ENCODE data around the gene COPE.
"Not testable (repeated sequence)": the region's sequence is repeated elsewhere in the genome, so short reads cannot be mapped to it uniquely, and the experiment has no call there.

The COPE gene

DNA sequence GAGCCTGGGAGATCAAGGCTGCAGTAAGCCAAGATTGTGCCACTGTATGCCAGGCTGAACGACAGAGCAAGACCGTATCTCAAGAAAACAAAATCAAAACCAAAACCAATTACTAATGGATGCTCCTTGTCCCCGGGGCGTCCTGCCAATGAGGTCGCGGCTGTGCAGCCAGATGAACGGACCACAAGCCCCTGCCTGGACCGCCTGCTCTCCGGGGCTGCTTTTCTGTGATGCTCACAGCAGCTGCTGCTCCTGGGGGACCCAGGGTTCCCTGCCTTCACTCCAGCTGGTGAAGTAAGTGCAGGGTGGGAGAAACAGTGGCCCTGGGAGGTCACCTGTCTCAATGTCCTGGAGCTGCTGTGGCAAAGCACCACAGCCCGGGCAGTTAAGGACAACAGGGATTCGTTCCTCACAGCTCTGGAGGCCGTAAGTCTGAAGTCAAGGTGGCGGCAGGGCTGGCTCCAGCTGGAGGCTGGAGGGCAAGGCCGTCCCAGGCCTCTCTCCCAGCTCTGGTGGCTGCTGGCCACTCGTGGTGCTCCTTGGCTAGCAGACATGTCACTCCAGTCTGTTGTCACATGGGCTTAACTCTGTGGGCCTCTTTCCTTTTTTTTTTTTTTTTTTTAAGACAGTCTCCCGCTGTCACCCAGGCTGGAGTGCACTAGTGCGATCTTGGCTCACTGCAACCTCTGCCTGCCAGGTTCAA, 10.1 kb downstream of the COPE start:
- DNase-seq (ENCODE audit: low read depth): no peak

DNA sequence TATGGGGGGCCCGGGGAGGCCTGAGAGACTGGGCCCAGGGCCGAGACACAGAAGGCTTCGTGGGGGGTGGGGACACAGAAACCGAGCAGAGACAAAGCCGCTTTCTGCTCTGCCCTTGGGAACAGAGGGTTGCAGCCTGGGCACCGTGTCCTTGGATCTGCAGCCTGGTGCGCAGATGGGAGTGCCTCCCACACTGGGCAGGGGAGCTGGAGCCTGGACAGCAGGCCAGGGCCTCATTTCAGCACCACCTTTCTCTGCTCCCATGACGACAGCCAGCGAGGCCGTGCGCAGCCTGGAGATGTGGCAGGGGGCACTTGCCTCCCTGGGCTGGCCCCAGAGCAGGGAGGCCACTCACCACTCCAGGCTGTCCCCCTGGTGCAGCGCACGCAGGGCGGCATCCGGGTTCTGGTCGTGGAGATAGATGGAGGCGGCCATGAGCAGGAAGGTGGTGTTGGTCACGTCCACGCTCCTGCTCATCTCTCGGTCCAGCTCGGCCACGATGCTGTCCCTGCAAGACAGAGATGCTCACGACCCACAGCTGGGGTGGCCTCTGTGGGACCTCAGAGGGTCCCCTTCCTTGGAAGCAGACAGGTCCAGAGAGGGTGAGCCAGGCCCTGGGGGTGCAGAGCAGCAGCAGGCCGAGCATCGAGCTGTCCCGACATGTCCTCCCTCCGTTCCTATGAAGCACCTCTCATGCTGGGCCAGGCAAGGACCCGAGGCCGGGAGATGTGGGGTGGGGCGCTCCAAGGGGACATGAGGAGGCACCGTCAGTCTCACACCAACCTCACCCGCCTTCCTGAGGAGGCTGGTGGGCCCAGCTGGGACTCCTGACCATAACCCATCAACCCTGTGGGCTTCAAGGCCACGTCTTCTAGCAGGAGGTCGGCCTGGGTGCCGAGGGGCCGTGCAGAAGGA, 12.3 kb downstream of the COPE start:
- DNase-seq (ENCODE audit: low read depth): no peak

DNA sequence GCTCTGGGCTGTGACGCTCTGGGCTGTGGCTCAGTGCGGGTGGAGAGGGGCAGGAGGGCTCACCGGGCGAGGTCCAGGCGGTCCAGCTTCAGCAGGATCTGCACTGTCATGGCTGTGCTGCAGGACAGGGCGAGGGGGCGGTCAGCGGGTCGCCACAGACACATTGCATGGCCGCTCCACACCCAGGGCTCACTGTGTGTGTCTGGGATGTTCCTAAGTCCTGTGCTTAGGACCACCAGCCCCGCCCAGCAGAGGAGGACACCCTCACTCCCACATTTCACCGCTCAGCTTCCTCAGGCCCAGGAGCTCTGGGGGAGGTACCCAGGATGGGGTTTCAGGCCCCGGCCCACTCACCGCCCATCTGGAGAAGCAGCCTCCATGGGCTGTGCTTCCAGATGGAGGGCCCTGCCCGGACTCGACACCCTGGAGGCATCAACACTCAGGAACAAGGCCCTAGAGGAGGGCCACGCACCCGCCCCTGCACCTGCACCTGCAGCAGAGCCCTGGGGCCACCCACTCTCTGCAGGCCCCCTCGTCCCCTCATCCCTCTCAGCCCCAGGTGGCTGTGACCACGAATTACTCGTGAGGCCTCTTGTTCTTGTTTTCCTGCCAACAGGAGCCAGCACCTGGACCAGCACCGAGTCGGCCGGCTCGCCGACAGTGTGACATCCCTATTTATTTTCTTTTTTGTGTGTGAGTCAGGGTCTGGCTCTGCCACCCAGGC, 13.5 kb downstream of the COPE start:
- no peak for DNase-seq (ENCODE audit: low read depth)

DNA sequence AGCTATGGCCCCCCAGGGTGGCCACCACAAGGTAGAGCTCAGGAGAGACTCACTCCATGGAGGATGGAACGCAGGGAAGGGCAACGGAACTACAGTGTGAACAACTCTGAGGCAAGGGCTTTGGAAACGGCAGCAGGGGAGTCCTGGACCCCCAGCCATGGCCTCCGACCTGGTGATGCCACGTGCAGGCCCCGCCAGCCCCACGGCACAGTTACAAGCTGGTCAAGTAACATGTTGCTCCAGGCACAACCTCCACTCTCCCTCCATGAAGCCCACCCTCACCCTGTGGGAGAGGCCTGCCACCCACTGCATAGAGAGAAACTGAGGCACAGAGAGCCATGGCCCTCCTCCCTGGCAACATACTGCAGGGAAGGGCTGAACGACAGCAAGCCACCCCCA, 14.1 kb downstream of the COPE start:
- DNase-seq (ENCODE audit: low read depth): no peak

DNA sequence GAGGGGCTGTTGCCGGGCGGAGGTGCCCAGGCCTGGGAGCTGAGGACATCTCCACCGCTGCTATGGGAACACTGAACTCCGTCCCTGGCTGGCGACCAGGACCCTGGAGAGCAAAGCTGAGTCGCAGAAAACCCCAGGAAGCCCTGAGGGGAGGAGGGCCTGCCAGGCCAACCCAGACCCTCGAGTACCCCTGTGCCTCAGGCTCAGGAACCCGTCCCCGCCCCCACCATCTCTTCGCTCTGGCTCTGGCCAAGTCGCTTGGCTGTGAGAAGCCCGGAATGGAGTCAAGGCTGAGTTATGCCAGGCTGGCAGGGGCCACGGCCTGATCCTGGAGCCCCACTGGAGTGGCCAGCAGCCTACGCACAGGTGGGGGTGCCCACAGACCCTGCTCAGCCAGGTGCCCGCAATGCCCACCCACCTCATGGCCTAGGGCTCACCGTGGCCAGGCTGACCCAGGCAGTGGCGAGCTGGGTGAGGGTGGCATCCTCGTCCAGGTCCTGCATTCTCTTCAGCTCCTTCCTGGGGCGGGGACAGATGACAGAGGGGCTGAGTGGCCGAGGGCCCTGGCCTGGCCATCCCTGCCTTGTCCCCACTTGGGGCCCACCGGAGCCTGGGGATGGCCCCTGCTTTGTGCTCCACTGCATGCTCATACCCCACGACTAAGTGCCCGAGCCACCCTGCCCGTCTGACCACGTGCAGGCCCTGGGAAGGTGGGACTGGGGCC, 14.7 kb downstream of the COPE start:
- no peak for DNase-seq (ENCODE audit: low read depth)

DNA sequence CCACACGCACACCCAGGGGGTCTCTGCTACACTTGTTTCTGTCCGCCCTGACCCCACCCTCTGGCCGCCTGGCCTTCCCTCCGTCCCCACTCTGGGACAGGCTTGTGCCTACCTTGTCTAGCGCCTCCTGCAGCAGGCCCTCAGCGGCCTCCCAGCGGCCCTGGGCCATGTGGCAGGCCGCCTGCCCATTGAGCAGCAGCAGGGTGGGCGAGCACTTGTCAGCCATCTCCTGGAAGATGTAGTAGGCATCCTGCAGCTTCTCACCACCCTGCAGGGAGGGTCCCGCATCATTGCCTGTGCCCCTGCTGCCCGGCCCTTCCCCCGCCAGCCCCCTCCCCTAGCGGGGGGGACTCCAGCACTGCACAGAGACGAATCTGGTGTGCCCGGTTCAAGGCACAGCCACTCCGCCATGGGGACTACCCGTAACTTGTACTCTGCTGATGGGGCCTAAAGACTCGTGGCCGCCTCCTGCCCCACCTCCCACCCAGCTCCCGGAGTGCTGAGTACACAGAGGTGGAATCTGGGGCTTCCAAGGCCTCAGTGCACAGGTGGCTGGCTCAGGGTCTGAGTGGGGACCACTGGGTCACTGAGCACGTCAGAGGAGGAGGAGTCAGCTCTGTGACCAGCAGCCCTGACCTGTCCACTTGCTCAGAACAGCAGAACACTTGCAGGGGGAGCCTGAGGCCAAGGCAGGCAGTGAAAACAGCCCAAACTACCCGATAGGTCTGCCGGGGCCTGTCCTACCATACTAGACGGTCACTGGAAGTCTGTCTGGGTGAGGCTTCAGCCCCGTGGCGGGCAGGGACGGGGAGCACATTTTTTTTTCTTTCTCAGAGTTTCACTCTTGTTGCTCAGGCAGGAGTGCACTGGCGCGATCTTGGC, 15.8 kb downstream of the COPE start:
- DNase-seq (ENCODE audit: low read depth): no peak

DNA sequence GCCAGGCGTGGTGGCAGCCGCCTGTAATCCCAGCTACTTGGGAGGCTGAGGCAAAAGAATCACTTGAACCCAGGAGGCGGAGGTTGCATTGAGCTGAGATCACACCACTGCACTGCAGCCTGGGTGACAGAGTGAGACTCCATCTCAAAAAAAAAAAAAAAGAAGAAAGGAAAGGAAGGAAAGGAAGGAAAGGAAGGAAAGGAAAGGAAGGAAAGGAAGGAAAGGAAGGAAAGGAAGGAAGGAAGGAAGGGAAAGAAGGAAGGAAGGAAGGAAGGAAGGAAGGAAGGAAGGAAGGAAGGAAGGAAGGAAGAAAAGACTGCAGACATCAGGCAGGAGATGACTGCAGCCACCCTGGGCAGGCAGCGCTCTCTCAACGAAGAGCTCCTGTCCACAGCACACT, 16.7 kb downstream of the COPE start:
- DNase-seq (ENCODE audit: low read depth): not testable (repeated sequence)

DNA sequence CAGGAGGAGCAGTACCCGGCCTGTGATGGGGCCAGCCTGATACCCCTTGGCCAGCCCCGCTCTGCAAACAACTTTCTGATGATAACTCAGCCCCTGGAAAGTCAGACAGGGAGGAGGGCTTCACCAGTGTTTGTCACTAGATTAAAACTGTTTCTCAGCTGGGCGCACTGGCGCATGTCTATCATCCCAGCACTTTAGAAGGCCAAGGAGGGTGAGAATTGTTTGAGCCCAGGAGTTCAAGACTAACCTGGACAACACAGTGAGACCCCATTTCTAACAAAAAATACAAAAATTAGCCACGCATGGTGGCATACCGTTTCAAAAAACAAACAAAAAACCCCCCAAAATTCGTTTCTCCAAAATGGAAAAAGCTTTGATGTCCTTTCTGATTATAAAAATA, 17.7 kb downstream of the COPE start:
- no peak for DNase-seq (ENCODE audit: low read depth)

DNA sequence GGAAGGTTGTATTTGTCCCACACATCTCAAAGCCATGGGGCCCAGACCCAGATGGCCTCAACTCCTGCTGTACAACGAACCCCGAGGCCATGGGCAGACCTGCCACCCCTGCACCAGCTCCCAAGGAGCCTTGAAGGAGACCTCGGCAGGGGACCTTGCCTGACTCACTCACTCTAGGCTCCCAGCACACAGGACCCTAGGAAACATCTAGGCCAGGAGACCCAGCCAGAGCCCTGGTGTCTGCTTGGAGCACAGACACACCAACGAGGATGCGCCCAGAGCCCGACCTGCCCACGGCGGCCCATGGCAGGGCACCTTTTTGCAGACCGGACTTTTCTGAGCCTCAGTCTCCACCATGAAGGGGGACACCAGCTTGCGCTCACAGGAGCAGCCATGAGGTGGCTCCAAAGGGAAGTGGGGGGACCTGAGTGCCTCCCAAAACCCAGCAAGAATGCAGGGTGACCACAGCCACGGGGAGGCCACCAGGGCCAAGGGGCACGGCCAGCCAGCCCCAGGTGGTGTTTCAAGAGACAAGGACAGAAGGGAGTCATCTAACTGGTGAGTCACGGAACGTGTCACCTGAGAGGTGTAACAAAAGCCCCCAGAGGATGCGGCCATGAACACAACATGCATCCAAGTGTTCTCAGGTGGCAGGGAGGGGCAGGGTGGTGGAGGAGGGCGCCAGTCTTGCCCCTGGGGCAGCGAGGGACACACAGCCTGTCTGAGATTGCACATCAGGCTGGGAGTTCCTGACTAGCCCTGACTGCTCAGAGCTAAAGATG, 18.3 kb downstream of the COPE start:
- DNase-seq (ENCODE audit: low read depth): no peak

DNA sequence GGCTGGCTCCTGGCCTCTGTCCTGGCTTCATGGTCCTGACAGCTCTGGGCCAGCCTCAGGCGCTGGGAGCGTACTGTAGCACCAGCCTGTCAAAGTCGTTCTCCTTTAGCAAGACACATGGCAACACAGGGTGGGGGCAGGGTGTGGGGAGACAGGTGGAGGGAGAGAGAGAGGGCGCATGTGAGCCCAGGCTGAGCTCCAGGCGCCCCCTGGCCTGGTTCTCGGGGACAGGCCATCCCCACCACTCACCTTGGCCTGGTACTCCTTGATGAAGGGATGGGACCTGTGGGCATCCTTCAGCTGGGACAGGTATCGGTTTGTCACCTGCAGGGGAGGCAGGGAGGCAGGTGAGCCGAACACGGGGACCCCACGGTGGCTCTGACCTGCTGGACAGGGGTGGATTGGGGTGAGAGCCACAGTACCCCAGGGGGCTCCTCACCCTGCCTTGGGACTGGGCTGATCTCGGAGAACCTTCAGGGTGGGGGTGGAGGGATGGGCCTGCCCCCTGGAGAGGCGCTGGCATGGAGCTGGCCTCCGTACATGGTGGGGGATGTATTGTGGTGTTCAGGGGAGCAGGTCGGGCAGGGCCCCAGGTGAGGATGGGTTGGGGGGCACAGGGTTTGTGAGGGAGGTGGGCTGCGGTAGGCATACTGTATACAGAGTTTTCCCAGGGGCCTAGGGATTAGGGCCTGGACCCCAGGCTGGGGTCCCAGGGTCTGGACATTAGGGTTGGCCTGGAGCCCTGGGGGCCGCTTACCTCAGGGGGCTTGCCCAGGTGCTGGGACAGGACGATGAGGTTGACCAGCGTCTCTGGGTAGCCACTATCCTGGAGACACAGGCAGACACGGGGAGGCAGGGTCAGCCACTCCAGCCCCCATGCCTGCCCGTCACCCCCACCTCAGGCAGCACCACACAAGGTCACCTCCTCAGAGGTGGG, 19.3 kb downstream of the COPE start:
- DNase-seq (ENCODE audit: low read depth): no peak

DNA sequence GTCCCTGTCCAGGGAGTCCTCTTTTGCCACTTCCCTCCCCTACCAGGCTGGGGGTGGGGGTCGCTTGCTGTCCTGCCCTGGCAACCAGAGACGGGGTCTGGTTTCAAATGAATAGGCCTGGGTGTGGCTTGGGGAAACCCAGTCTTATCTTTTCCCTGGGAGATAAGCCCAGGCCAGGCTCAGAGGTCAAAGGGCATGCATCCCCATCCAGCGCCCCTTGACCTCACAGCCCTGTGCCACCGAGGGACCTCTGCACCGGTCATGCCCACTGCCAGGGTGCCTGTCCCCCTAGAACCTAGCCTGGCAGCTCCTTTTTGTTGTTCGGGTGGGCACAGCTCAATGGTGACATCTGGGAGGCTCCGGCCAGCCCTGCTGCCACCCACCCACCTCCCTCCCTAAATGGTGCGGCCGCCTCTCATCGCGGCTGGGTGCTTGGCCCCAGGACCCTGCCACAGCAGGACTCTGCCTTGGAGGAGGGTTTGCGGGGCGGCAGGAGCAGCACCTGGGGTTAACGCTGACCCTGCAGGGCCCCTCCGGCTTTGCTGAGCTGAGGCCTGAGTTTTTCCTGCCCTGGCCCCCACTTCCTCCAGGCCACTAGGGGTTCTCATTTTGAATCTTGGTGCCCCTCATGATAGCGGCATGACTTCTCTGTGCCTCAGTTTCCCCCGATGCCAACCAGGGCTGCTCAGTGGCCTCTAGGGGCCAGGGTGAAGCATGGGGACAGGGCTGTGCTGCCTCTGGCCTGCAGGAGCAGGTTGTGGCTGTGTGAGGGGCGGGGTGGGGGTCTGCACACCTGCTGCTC, 20.4 kb downstream of the COPE start:
- DNase-seq (ENCODE audit: low read depth): no peak

DNA sequence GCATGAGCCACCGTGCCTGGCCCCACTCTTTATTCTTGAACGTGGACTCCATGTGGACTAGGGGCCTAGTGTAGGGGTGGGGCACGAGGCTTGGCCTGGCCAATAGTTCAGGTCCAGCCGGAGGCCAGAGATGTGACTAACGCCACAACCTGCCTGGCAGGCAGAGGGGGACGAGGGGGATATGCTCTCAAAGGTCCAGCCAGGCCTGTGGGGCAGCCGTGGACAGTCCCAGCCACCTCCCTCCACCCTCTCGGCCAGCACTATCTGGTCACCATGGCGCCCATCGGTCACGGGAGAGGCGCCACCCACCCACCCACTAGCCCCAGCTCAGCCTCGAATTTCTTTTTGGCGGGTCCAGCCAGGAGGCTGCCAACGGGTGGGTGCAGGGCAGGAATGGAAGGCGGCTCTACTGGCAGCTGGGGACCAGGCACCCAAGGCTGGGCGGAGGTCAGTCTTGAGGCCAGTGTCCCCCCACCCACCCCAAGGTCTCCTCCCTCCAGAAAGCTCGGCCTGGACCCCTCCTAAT, 21.0 kb downstream of the COPE start:
- DNase-seq (ENCODE audit: low read depth): no peak

DNA sequence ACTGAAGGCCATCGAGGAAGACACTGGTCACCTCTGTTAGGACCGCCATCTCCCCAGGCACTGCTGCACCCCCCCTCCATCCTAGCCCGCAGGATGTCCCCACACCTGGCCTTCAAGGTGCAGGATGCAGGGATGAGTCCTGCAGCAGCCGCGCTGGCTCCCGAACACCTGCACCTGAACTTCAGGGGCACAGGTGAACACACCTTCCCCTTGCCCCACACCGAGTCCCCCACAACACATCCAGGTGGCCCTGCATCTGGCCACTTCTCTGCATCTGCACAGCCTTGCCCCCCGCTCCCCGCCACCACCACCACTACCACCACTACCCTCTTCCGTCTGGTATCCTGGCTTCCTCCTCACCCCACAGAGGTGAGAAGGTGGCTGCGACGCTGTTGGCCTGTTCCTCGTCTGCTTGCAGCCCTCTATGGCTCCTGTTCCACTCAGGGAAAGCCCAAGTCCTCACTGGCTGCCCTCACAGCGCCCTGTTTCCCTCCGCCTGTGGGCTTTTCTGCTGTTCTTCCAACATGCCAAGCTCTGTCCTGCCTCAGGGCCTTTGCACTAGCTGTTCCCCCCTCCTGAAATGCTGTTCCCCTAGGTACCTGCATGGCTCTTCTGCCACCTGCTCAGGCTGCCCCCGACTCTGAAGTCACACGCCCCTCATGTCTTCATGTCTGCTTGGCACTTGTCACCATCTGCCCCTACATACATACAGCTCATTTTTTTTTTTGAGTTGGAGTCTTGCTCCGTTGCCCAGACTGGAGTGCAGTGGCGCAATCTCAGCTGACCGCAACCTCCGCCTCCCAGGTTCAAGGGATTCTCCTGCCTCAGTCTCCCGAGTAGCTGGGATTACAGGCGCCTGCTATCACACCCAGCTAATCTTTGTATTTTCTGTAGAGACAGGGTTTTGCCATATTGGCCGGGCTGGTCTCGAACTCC, 21.8 kb downstream of the COPE start:
- DNase-seq (ENCODE audit: low read depth): no peak

DNA sequence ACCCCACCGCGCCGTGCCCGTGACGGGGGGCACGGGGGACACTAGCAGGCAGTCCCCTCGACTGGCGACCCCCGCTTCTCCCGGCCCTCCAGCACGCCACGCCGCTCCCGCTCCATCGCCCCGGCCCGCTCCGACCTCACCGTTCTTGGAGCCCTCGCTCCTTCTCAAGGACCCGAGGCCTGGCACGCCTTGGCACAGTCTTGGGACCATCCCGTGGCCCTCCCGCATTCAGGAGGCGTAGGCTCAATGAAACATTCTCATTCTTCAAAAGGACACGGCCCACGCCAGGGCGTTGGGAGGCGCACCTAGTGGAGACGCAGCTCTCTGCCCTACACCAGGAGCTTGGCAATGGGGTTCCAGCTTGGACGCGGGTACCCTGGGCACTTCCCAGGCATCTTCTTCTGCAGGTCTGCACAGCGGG, 22.8 kb downstream of the COPE start:
- no peak for DNase-seq (ENCODE audit: low read depth)

DNA sequence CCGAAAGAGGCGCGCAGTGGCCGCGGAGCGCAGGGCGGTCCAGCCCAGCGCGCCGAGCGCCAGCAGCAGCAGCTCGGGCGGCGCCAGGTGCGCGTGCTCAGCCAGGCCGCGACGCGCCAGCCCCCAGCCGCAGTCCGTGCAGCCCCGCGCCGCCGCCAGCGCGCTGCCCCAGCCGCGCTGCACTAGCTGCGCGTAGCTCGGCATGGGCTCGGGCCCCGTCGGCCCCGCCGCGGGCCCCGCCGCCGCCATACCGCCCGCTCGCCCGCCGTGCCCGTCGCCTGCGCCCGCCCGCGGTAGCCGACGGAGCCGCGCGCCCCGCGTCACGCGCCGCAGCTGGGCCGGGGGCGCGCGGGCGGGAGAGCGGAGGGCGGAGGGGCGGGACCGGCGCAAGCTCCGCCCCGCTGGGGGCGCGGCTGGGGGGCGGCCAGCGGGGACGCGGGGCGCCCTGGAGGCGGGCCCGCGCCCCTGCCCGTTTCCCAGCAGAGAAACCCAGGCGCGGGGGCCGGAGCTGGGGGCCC, 23.3 kb downstream of the COPE start, which contains the start of gene CERS1:
Gene CERS1, minus strand, starts transcription at position 335 of the 518 bp plus-strand sequence. Its CDS starts 86 bp downstream, at position 249.
- DNase-seq (ENCODE audit: low read depth): no peak

DNA sequence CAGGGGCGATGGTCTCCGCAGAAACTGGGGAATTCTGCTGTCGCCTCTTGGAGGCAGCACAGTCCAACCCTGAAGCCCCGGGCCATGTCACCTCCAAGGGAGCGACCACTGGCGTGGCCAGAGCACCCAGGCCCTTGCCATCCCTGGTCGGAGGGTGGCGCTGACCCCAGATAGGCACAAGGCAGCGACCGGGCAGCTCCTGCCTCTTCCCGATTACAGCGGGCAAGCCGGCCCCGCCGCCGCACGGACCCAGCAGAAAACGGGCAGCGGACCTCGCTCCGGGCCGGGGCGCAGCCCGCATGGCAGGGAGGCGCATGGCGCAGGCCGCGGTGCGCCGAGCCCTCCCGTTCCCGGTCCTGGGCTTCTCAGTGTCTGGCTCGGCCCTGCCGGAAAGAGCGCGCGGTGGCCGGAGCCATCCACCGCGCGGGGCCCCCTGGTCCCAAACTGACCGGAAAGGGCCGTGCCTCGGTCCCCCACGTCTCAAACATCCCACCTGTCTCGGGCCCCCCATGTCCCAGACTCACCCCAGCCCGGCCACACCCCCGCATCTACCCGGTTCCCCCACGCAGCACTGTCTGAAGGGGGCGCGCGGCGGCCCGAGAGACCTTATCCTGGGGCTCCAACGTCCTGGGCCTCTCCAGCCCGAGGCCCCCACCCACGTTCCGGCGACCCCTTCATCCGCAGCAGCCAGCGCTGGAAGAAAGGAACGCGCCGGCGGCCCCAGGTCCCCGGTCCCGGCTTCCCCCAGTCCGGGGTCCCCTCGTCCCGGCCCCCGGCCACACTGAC, 24.0 kb downstream of the COPE start:
- no peak for DNase-seq (ENCODE audit: low read depth)
